PC-9 (cell line): ENCODE data around the gene MPIG6B.

Source experiments
- CTCF ChIP-seq: fragments of 200-600 bp; sonication (generic); conservative IDR thresholded peaks from 2 replicates; pipeline ENCODE4 v1.6.1; 2017; ENCODE audit warnings: mixed run types, antibody characterized with exemption, mild to moderate bottlenecking, moderate library complexity
- EZH2 ChIP-seq: fragments of 200-600 bp; sonication (generic); IDR thresholded peaks from 2 replicates; pipeline ENCODE4 v1.8.0; 2017; ENCODE audit warnings: antibody characterized with exemption, low read depth

DNA sequence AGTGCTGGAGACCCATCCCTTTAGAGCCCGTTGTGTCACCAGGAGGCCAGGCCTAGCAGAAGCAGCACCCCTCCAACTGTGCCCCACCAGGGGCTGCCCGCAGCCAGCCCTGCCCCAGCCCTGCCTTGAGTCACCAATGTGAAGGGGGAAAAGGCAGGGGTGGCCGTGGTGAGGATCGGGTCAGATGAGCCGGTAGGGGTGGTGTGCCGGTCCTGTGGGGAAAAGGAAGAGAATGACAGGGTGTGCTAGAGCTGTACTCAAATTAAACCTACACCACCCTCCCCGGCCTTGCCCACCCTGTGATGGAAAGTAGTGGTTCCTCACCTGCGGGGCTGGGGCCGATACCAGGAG lies 42.4 kb downstream of the MPIG6B start:
- TF ChIP-seq CTCF (no peak), EZH2 (no peak)
